ENCODE results near the gene ELK4.

- TF ChIP-seq CTCF (IDR thresholded peaks at IDR 0.05; ENCODE audit: low read length) (no peak), EZH2 (optimal IDR thresholded peaks at IDR 0.05; ENCODE audit: low read depth, low read length) (no peak), EZH2phosphoT487 (IDR thresholded peaks at IDR 0.05; ENCODE audit: low read length) (no peak)
Measured at GRCh38 chr1:205576011-205576410, 55.8 kb downstream of the ELK4 start.

All from MM.1S (cell line).